Thoracic aorta (tissue), 2 donors: ENCODE results near the gene EEF1AKMT3. TPM values are rescaled to one million over a fixed set of nuclear protein-coding genes. Genes with fewer than 3 reads are reported as not detected.

Source experiments
- ATAC-seq: fragments of 150-250 bp; one replicate; pipeline ENCODE4 v1.8.0; 2017; ENCODE audit warnings: low read depth; ENCODE audit not compliant: insufficient number of reproducible peaks, low FRiP score
- DNase-seq: peaks from one replicate; pipeline ENCODE4 v3.0.0-alpha.2; 2020; ENCODE audit warnings: low spot score
- H3K27ac ChIP-seq, 2 donors: fragments of 200-600 bp; sonication (generic); 1 replicate in 1 of 2; 2 replicates in 1 of 2; pipeline ENCODE4 v1.5.1; 2016; ENCODE audit warnings: mild to moderate bottlenecking in 2 of 2, moderate library complexity in 2 of 2
- H3K27me3 ChIP-seq: fragments of 200-600 bp; sonication (generic); replicated peaks from 2 replicates; pipeline ENCODE4 v1.6.0; 2016; ENCODE audit warnings: mild to moderate bottlenecking; ENCODE audit not compliant: insufficient read depth
- H3K36me3 ChIP-seq: fragments of 200-600 bp; sonication (generic); one replicate; pipeline ENCODE4 v1.5.1; 2016
- H3K4me1 ChIP-seq, 2 donors: fragments of 200-600 bp; sonication (generic); 1 replicate in 1 of 2; 2 replicates in 1 of 2; pipeline versions ENCODE4 v1.5.1 to v1.6.0; 2016; ENCODE audit warnings: low read depth in 2 of 2, mild to moderate bottlenecking in 1 of 2; ENCODE audit not compliant: control insufficient read depth in 1 of 2
- H3K4me3 ChIP-seq: fragments of 200-600 bp; sonication (generic); 2 replicates; pipeline ENCODE4 v1.5.1; 2016; ENCODE audit warnings: mild to moderate bottlenecking
- H3K9me3 ChIP-seq: fragments of 200-600 bp; sonication (generic); 2 replicates; pipeline ENCODE4 v1.5.1; 2016
- total RNA-seq, 2 donors: library from RNA; depleted of rRNA; stranded (reverse); fragments of >200 nt; gene quantifications; one replicate each; pipeline versions ENCODE4 v1.1.0 to v1.2.3, GENCODE V29; 2016
- TF ChIP-seq, protein P1 (sequence below): fragments of 200-600 bp; sonication (generic); IDR thresholded peaks from one replicate; pipeline ENCODE4 v1.5.1; 2019; ENCODE audit warnings: antibody characterized with exemption

Gene EEF1AKMT3
- total RNA-seq, 2 donors from 2014 or later = 7.0 to 9.7 TPM

DNA sequence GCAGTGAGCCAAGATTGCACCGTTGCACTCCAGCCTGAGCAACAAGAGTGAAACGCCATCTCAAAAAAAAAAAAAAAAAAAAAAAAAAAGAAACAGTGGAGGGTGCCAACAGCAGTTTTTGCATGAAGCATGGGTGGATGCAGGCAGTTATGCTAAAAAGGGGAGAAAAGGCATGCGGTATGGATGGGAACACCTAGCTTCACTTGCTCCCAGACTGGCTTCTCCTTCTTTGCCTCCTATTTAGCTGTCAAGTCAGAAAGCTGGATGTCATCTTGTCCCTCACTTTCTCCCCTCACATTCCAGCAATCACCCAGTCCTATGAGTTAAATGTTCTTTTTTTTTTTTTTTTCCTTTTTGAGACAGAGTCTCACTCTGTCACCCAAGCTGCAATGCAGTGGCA, 2.6 kb downstream of the EEF1AKMT3 start:
- H3K27me3 ChIP-seq = no peaks in the 10 kb centered on the region
- ATAC-seq (no peak), DNase-seq (no peak)
- peaks cover 8% of the 10 kb centered on the region for H3K36me3 ChIP-seq
- no peak overlapping the region for H3K27ac ChIP-seq
- TF ChIP-seq, protein P1, sequence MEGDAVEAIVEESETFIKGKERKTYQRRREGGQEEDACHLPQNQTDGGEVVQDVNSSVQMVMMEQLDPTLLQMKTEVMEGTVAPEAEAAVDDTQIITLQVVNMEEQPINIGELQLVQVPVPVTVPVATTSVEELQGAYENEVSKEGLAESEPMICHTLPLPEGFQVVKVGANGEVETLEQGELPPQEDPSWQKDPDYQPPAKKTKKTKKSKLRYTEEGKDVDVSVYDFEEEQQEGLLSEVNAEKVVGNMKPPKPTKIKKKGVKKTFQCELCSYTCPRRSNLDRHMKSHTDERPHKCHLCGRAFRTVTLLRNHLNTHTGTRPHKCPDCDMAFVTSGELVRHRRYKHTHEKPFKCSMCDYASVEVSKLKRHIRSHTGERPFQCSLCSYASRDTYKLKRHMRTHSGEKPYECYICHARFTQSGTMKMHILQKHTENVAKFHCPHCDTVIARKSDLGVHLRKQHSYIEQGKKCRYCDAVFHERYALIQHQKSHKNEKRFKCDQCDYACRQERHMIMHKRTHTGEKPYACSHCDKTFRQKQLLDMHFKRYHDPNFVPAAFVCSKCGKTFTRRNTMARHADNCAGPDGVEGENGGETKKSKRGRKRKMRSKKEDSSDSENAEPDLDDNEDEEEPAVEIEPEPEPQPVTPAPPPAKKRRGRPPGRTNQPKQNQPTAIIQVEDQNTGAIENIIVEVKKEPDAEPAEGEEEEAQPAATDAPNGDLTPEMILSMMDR = no peak
- H3K4me3 ChIP-seq = no peak overlapping the region
- H3K4me1 ChIP-seq = peaks cover 9 to 24% of the 10 kb centered on the region in 2 donors
- H3K9me3 ChIP-seq = no peaks in the 10 kb centered on the region

GRCh38 chr12:57775563-57776246, 3.3 kb downstream of the EEF1AKMT3 start:
- H3K4me3 ChIP-seq = no peak overlapping the region
- no peaks in the 10 kb centered on the region for H3K27me3 ChIP-seq
- no peak for ATAC-seq
- H3K27ac ChIP-seq = no peak overlapping the region
- no peak for DNase-seq
- TF ChIP-seq, protein P1 = no peak
- no peaks in the 10 kb centered on the region for H3K9me3 ChIP-seq
- peaks cover 9 to 24% of the 10 kb centered on the region in 2 donors for H3K4me1 ChIP-seq
- peaks cover 8% of the 10 kb centered on the region for H3K36me3 ChIP-seq

DNA sequence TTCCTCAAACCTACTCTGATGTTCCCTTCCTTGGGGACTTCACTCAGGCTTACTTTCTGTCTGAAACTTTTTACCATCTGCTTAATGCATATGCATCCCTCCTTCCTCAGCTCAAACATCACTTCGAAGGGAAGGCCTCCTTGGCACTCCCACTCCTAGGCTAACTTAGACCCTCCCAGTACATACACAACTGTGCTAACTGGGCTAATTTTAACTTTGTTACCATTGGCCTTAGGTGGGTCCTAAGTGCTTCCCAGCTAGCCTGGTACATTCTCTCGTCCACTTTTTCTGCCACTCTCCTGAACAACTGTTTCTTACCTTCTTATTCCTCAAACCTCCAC, 3.8 kb downstream of the EEF1AKMT3 start:
- ATAC-seq (no peak), DNase-seq (no peak)
- Histone ChIP-seq H3K27ac (no peak overlapping the region), H3K4me3 (no peak overlapping the region), H3K36me3 (peaks cover 8% of the 10 kb centered on the region), H3K4me1 (peaks cover 9 to 18% of the 10 kb centered on the region in 2 donors), H3K27me3 (no peaks in the 10 kb centered on the region), H3K9me3 (no peaks in the 10 kb centered on the region)
- TF ChIP-seq, protein P1 = no peak

GRCh38 chr12:57777367-57777766, 5.0 kb downstream of the EEF1AKMT3 start:
- H3K9me3 ChIP-seq = no peaks in the 10 kb centered on the region
- no peaks in the 10 kb centered on the region for H3K27me3 ChIP-seq
- DNase-seq = no peak
- no peak overlapping the region for H3K4me3 ChIP-seq
- TF ChIP-seq, protein P1 = no peak
- H3K27ac ChIP-seq = no peak overlapping the region
- ATAC-seq = no peak
- H3K4me1 ChIP-seq = peaks cover 9 to 18% of the 10 kb centered on the region in 2 donors
- H3K36me3 ChIP-seq = peaks cover 8% of the 10 kb centered on the region

DNA sequence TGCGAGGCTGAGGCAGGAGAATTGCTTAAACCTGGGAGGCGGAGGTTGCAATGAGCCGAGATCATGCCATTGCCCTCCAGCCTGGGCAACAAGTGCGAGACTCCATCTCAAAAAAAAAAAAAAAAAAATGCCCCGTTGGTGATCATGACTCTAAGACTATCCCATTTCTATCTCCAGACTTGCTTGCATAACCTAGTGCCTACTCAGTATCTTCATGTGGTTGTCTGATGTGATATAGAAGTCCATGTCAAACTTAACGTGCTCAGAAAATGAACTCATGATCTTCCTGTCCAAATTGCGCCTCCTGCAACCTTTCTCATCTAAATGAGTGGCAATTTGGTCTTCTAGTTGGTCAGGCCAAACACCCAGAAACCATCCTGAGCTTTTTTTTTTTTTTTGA, 5.5 kb downstream of the EEF1AKMT3 start:
- Histone ChIP-seq H3K27me3 (no peaks in the 10 kb centered on the region), H3K36me3 (peaks cover 8% of the 10 kb centered on the region), H3K9me3 (no peaks in the 10 kb centered on the region), H3K4me3 (no peak overlapping the region), H3K4me1 (peaks cover 8 to 18% of the 10 kb centered on the region in 2 donors), H3K27ac (no peak overlapping the region)
- DNase-seq = no peak
- TF ChIP-seq, protein P1 = no peak
- no peak for ATAC-seq
